ENCODE results near the gene ASPDH. TPM values are rescaled to one million over a fixed set of nuclear protein-coding genes. Genes with fewer than 3 reads are reported as not detected.

ASPDH gene
- total RNA-seq, 1 experiment from 2014 or later, result not detected

DNA sequence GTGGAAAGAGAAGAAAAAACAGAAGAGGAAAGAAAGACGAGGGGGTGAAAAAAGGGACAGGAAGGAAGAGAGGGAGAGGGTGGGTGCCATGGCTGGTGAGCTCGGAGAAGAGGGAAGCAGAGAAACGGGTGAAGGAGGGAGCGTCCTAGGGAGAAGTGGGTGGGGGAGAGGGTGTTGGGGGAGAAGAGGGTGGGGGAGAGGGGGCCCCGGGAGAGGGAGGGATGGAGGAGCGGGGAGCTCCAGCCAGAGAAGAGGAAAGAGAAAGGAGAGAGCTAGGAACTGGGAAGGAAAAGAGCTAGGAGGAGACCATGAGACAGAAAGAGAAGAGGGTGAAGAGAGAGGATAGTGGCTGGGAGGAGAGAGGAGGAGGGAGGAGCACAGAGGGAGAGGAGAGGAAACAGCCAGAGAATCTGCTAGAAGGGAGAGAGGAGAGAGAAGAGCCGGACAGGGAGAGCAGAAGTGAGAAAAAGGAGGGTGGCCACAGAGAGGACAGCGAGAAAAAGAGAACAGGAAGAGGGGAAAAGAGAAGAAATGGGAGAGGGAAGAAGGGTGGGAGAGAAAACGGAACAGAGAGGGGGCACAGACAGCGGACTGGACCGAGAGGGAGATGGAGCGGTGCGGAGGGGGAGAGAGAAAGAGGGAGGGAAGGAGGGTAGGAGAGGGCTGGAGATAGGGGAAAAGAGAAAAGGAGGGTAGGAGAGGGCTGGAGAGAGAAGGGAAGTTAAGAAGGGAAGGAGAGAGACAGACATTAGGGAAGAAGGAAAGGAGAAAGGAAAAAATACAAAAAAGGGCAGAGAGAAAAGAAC lies 25.1 kb downstream of the ASPDH start:
- no peak overlapping the region for H2BK12ac ChIP-seq (ENCODE audit: insufficient read length, low read depth, low read length)
- peaks cover 25 to 36% (median 31%) of the 10 kb centered on the region in 3 experiments for H3K36me3 Mint-ChIP-seq (ENCODE audit: insufficient read depth in 1 of 3, low read depth in 3 of 3)
- H4K91ac ChIP-seq (ENCODE audit: insufficient read length, low read depth, low read length), result no peak overlapping the region
- H3K9me3 Mint-ChIP-seq, result peaks cover 31 to 43% of the 10 kb centered on the region in 2 experiments
- peak overlapping the region in 1 of 2 experiments; percentile 55; a peak in 1 of 5 replicates for H3K4me3 Mint-ChIP-seq
- no peak overlapping the region for H2BK20ac ChIP-seq (ENCODE audit: low read depth, low read length, poor library complexity, severe bottlenecking)
- H3K27me3 ChIP-seq (ENCODE audit: insufficient read depth, low read length), result peaks cover 7% of the 10 kb centered on the region; the same call in 1 of the 2 replicates
- H3K27ac Mint-ChIP-seq, result no peak overlapping the region
- no peak overlapping the region for H4K5ac ChIP-seq (ENCODE audit: insufficient read length, low read depth, low read length)
- H3K27ac ChIP-seq (ENCODE audit: insufficient read length, low read depth, low read length), result no peak overlapping the region
- H3K23me2 ChIP-seq (ENCODE audit: insufficient read length, low read depth, low read length, poor library complexity, severe bottlenecking), result peaks cover 5% of the 10 kb centered on the region
- peaks cover 29 to 42% of the 10 kb centered on the region in 2 experiments for H3K4me1 Mint-ChIP-seq
- peaks cover 83% of the 10 kb centered on the region for H3K27me3 Mint-ChIP-seq (ENCODE audit: low read depth)
- no peak overlapping the region for H2BK15ac ChIP-seq (ENCODE audit: low read depth, low read length)
- no peak overlapping the region for H3K18ac ChIP-seq (ENCODE audit: insufficient read length, low read depth, low read length)
- no peak overlapping the region for H3T11ph ChIP-seq (ENCODE audit: low read length)
- H3K4me1 ChIP-seq (ENCODE audit: insufficient read depth, low read length), result peaks cover 4% of the 10 kb centered on the region; the same call in 1 of the 2 replicates
- H2BK120ac ChIP-seq (ENCODE audit: low read depth, low read length, poor library complexity, severe bottlenecking), result no peak overlapping the region
- H2AK5ac ChIP-seq (ENCODE audit: insufficient read length, low read length), result no peak overlapping the region
- TF ChIP-seq, protein P1, sequence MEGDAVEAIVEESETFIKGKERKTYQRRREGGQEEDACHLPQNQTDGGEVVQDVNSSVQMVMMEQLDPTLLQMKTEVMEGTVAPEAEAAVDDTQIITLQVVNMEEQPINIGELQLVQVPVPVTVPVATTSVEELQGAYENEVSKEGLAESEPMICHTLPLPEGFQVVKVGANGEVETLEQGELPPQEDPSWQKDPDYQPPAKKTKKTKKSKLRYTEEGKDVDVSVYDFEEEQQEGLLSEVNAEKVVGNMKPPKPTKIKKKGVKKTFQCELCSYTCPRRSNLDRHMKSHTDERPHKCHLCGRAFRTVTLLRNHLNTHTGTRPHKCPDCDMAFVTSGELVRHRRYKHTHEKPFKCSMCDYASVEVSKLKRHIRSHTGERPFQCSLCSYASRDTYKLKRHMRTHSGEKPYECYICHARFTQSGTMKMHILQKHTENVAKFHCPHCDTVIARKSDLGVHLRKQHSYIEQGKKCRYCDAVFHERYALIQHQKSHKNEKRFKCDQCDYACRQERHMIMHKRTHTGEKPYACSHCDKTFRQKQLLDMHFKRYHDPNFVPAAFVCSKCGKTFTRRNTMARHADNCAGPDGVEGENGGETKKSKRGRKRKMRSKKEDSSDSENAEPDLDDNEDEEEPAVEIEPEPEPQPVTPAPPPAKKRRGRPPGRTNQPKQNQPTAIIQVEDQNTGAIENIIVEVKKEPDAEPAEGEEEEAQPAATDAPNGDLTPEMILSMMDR (conservative IDR thresholded peaks at IDR 0.05), result no peak
- H3K79me2 ChIP-seq (ENCODE audit: insufficient read depth, low read length), result no peaks in the 10 kb centered on the region
- WGBS (ENCODE audit: extremely low coverage, insufficient read length, low lambda C conversion rate), result no CpG with 5 or more reads among the region's 13 CpGs
- no peaks in the 10 kb centered on the region for H4K20me1 ChIP-seq (ENCODE audit: control insufficient read depth, insufficient read depth, insufficient read length)
- H3K56ac ChIP-seq (ENCODE audit: insufficient read length, low read depth, low read length), result no peak overlapping the region
- no peaks in the 10 kb centered on the region for H3K79me1 ChIP-seq (ENCODE audit: insufficient read depth, low read depth, low read length, poor library complexity, severe bottlenecking)
- no peak overlapping the region for H3K4me2 ChIP-seq (ENCODE audit: insufficient read depth, insufficient read length, low read length)
- peaks cover 8% of the 10 kb centered on the region for H3K9me3 ChIP-seq (ENCODE audit: control insufficient read depth, low read depth, low read length)
- no peak for DNase-seq
- H3K23ac ChIP-seq (ENCODE audit: insufficient read length, low read depth, low read length), result no peak overlapping the region
- H2BK5ac ChIP-seq (ENCODE audit: insufficient read length, low read length), result no peak overlapping the region
- H4K8ac ChIP-seq (replicated peaks; ENCODE audit: insufficient read length, low read depth, low read length), result no peak overlapping the region
- H3K9ac ChIP-seq (ENCODE audit: extremely low read depth, insufficient read length, low read length), result no peak overlapping the region
- no peak overlapping the region for H3K4ac ChIP-seq (ENCODE audit: low read depth, low read length)
- H3K14ac ChIP-seq (ENCODE audit: insufficient read depth, low read length), result no peak overlapping the region
- H2AFZ ChIP-seq (ENCODE audit: low read length), result no peak overlapping the region
